ENCODE data around the gene IFT20.
A peak's percentile ranks its signal among the peaks of the same experiment; 100 is the strongest.
"Not testable (repeated sequence)": the region's sequence is repeated elsewhere in the genome, so short reads cannot be mapped to it uniquely, and the experiment has no call there.

The IFT20 gene

GRCh38 chr17:28363776-28364650 lies 28.7 kb upstream of the IFT20 start:
- no peak for DNase-seq

- no peak for DNase-seq
Observed at GRCh38 chr17:28363186-28363585, 27.9 kb upstream of the IFT20 start.

GRCh38 chr17:28357901-28358197 lies 22.6 kb upstream of the IFT20 start:
- DNase-seq: no peak

DNA sequence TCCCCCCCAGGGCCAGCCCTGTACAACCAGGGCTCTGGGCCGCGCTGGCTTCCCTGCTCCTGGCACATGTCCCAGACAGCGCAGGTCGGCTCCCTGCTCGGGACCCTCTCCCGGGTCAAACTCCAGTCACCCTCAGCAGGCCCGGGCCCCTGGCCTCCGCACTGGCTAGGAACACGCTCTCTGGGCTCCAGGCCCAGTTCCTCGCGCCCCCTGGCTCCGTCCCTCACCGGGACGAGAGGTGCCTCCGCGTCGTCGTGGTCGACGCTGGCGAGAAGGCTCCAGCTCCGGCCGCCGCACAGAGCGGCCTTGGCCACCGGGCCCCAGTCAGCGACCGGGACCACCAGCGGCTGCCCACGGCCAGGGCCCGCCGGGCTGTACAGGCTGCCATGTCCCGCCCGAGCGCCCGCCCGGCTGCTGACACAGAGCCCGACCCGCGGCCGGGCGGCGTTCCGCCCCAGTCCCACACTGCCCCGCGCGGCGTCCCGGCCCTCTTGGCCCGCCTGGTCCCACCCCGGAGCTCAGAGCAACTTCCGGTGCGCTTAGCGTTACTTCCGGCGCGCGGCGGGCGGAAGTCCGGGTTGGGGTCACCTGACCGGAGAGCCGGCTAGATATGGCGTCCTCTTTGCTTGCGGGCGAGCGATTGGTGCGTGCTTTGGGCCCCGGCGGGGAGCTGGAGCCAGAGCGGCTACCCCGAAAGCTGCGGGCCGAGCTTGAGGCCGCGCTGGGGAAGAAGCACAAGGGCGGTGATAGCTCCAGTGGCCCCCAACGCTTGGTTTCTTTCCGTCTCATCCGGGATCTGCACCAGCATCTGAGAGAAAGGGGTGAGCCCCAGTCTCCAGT lies 22.0 kb upstream of the IFT20 start, which contains the start of gene POLDIP2:
Gene POLDIP2, minus strand, starts transcription at position 467 of the 840 bp plus-strand sequence. Its CDS starts 79 bp downstream, at position 388.
- DNase-seq: peak; percentile 89

DNA sequence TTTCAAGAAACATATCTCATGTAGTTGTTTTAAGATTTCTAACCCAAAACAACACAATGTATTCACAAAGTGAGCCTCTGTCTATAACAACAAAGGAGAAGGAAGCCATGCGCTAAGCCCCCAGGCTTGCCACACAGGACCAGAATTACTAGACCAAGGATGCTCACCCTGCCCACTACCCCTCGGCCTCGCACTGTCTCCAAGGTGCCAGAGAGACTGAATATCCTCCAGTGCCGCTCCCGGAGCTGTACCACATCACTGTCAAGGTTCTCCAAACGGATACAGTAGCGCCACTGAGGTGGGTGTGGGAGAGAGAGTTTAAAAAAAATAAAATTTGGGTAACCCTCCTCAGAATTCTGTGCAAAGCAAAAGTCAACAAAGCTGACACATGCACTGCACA lies 15.0 kb upstream of the IFT20 start:
- no peak for DNase-seq

GRCh38 chr17:28348979-28349378 lies 13.7 kb upstream of the IFT20 start:
- no peak for DNase-seq

DNA sequence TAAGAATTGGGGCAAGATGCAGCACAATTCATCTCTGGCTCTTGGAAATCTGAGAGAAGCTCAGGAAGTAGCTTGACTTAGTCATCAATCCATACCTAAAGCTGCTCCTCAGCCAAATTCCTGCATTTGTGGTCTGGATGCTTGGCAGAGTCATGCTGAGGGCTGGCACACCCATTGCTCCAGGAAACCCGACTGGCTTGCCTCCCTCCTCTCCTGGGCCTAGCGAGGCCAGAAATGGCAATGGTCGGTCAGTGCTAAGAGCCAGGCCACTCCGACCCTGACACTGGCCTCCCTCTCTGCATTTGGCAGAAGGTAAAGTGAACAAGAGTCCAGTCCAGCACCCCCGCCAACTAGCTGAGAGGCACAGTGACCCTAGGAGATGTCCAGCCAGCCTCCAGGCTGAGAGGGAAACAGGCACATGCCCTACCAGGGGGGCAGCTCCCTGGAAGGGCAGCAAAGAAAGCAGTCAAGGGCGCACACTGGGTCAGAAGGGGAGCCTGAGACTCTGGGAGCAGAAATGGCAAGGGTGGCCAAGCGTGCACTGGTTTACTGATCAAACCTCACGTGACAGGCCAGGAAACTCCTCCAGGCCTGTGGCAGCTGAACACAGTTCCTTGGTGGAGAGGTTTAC lies 12.1 kb upstream of the IFT20 start:
- no peak for DNase-seq

- DNase-seq: no peak
Observed at GRCh38 chr17:28346746-28347246, 11.5 kb upstream of the IFT20 start.

DNA sequence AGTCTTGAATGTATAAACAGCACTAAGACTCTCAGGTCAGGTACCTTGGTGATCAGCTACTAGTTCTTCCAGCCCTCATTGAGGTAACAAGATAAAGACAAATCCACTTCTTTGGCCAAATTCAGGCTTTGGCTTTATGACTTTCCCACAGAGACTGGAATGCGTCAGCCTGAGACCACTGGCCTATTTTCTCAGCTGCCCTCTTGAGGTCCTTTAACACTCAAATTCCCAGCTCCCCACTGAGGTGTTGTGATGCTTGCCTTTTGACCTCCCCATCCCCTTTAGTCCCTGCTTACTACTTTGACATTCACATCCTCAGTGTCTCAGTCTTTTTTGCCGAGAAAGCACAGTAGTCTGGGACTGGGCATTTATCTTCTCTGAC lies 10.9 kb upstream of the IFT20 start:
- DNase-seq: no peak

DNA sequence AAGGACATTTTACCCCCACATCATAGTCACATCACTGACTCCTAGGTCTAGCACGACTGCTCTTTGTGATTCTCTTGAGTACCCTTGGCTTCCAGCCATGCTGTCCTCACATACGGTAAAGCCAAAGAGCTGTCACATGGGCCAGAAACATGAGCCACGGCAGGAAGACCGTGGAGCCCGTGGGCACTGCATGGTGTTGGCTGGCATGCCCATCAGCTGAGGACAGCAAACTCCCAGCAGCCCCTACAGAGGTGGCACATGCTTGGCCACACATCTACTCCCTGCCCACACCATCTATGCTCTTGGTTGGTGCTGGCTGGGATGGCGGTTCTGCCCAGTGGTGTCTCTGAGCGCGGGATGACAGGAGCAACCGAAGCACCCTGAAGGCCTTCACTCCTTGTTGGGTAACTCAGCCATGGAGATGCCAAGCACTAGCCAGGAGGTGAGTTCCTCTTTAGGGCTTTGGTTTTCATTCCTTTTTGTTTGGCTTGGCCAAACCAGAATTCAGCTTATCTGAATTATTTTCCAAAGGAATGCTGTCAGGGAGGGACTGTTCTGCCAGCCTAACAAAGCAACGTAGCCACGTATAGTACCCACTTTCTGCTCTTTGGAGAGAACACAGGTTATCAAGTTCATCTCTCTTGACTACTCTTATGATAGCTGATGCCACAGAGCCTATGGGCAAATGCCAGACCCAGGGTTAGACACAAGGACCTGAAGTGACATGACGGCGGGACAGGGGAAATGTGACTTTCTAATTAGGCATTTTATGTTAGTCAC lies 10.3 kb upstream of the IFT20 start:
- no peak for DNase-seq

DNA sequence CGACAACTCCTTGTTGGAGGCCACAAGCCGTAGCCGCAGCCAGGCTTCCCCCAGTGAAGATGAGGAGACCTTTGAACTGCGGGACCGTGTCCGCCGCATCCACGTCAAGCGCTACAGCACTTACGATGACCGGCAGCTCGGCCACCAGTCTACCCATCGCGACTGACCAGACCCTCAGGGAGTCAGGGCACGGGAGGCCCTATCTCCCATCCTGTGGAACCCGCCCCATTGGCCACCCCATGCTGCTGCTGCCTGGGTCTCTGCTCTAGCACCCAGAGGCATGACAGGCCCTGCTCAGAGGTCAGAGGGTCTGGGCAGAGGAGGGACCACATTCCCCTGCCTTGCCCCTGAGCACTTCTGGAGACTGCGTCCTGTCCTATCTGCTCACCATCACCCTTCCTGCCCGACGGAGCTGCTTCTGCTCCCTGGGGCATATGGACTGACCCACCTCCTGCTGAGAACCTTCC lies 9.2 kb upstream of the IFT20 start:
- no peak for DNase-seq

DNA sequence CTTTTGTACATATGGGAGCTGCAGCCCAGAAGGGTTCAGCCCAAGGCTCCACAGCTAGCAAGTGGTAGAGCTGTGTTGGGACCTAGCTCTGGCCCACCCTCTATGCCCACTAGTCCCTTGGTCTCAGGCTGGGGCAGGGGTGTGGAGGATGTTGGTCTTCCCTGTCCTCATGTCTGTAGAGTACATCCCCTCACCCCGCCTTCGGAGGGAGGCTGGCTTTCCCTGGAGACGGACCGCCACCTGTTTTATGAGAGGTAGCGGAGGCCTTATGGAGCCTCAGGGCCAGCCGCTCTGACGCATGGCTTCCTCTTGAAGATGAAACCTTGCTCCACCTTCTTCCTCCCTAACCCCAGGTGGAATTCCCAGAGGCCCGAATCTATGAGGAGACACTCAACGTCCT lies 8.7 kb upstream of the IFT20 start:
- no peak for DNase-seq

DNA sequence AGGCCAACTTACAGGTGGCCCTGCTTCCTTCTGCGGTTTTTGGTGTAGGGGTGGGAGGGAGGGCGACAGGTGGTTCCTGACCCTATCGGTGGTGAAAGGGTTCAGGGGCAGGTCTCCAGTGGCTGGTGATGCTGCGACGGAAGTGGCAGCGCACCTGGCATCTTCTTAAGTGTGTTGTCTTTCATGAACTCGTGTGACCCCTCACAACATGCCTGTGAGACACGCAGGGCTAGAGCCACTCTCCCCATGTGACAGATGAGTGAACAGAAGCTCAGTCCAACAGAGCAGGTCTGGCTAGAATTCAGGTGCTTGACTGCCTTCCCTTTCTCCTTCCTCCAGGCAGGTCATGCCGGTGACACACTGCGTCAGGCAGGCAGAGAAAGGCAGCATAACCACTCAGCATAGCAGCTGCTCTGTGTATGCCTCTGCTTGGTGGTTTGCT lies 8.2 kb upstream of the IFT20 start:
- DNase-seq: no peak

- no peak for DNase-seq
Observed at GRCh38 chr17:28342313-28342712, 7.0 kb upstream of the IFT20 start.

- DNase-seq: no peak
Observed at GRCh38 chr17:28341516-28341915, 6.2 kb upstream of the IFT20 start.

GRCh38 chr17:28340374-28340773 lies 5.1 kb upstream of the IFT20 start:
- no peak for DNase-seq

- no peak for DNase-seq
Observed at GRCh38 chr17:28339431-28339830, 4.2 kb upstream of the IFT20 start.

DNA sequence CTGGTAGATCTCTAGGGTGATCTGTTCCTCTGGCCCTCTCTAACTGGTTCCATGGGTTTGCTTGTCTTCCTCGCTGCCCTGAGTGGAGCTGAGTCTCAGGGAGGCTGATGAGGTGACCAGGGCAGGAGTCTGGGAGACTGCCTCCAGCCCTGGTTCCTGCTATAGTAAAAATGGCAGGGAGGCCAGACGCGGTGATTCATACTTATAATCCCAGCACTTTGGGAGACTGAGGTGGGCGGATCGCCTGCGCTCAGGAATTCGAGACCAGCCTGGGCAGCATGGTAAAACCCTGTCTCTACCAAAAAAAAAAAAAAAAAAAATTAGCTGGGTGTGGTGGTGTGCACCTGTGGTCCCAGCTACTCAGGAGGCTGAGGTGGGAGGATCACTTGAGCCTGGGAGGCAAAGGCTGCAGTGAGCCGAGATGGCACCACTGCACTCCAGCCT lies 3.5 kb upstream of the IFT20 start:
- not testable (repeated sequence) for DNase-seq

DNA sequence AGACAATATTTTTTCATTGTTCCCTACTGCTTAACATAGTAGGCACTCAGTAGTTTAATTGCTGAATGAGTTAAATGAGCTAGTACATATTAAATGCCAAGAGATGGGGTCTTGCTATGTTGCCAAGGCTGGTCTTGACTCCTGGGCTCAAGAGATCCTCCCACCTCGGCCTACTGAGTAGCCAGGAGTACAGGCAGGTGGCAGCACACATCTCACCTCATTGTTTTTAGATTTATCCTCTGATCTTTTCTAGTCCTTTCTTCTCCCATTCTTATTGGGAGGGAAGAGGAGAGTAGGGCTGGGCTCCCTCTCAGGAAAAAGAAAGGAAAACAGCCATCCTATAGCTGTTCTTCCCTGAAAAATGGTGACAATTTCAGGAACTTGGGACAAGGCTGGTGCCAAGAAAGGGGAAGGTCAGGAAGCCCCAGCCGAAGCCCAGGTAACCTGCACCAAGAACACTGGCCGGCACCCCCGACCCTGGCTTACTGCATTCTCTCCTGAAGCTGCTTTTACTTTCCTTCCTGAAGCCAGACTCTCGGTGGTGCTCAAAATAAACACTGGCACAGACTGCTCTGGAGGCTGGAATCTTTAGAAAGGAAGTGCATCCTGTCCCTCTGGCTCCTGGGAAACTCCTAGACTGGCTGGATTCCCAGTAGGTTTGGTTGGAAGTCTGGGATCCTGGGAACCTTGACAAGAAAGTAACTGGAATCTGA lies 2.9 kb upstream of the IFT20 start:
- no peak for DNase-seq

GRCh38 chr17:28335959-28336871 lies 943 bp upstream of the IFT20 start:
- DNase-seq: peak; percentile 37
